Keratinocyte (primary cell): ENCODE data around the gene CRTC2. TPM values are rescaled to one million over a fixed set of nuclear protein-coding genes. Genes with fewer than 3 reads are reported as not detected.
A peak's percentile ranks its signal among the peaks of the same experiment; 100 is the strongest.

Experiments
- DNase-seq: peaks from one replicate; pipeline ENCODE4 v3.0.0-alpha.2; 2011; ENCODE audit warnings: low read depth, missing footprints, low spot score
- FAIRE-seq: peaks from 2 replicates; lab custom pipeline; 2011; peaks lifted over from hg19 to GRCh38; lab: Jason Lieb, UNC
- H2AFZ ChIP-seq: 2 replicates; pipeline ENCODE4 v1.6.0; 2012; ENCODE audit warnings: low read length, control low read depth, inconsistent platforms; ENCODE audit not compliant: control insufficient read depth
- H3K27ac ChIP-seq: 2 replicates; pipeline ENCODE4 v1.5.1; 2011; ENCODE audit warnings: low read length; ENCODE audit not compliant: control insufficient read depth, insufficient read depth
- H3K27me3 ChIP-seq: 3 replicates; pipeline ENCODE4 v1.6.0; 2011; ENCODE audit warnings: low read length; ENCODE audit not compliant: control insufficient read depth, insufficient read depth; ENCODE audit errors: extremely low read depth
- H3K36me3 ChIP-seq, 2 experiments: 2 replicates in 1 of 2; 3 replicates in 1 of 2; pipeline ENCODE4 v1.5.1; 2011; ENCODE audit warnings: low read length in 2 of 2, mild to moderate bottlenecking in 1 of 2; ENCODE audit not compliant: control insufficient read depth in 2 of 2, insufficient read depth in 2 of 2; ENCODE audit errors: extremely low read depth in 1 of 2
- H3K4me1 ChIP-seq: 3 replicates; pipeline ENCODE4 v1.5.1; 2011; ENCODE audit warnings: low read length; ENCODE audit not compliant: control insufficient read depth, insufficient read depth; ENCODE audit errors: extremely low read depth
- H3K4me2 ChIP-seq: 3 replicates; pipeline ENCODE4 v1.6.0; 2011; ENCODE audit warnings: low read depth, low read length; ENCODE audit not compliant: control insufficient read depth, insufficient read depth; ENCODE audit errors: extremely low read depth
- H3K4me3 ChIP-seq, 3 experiments: fragments of 200-600 bp in 1 of 3; sonication (generic) in 1 of 3; 2 replicates in 2 of 3; 3 replicates in 1 of 3; pipeline ENCODE4 v1.5.1; 2011 to 2016; ENCODE audit warnings: low read length in 3 of 3, mild to moderate bottlenecking in 3 of 3, control low read depth in 2 of 3, inconsistent platforms in 1 of 3, low read depth in 1 of 3, mixed read lengths in 1 of 3, mixed run types in 1 of 3, moderate library complexity in 1 of 3; ENCODE audit not compliant: control insufficient read depth in 2 of 3, insufficient read depth in 2 of 3; ENCODE audit errors: extremely low read depth in 1 of 3
- H3K79me2 ChIP-seq: 2 replicates; pipeline ENCODE4 v1.6.0; 2012; ENCODE audit warnings: low read length; ENCODE audit not compliant: control insufficient read depth, insufficient read depth
- H3K9ac ChIP-seq: 3 replicates; pipeline ENCODE4 v1.6.0; 2011; ENCODE audit warnings: low read length; ENCODE audit not compliant: control insufficient read depth, insufficient read depth; ENCODE audit errors: extremely low read depth
- H3K9me1 ChIP-seq: 3 replicates; pipeline ENCODE4 v1.6.0; 2011; ENCODE audit warnings: low read length; ENCODE audit not compliant: control insufficient read depth, insufficient read depth; ENCODE audit errors: extremely low read depth
- H3K9me3 ChIP-seq: 2 replicates; pipeline ENCODE4 v1.5.1; 2012; ENCODE audit warnings: low read depth, low read length; ENCODE audit not compliant: control insufficient read depth
- H4K20me1 ChIP-seq: 3 replicates; pipeline ENCODE4 v1.6.0; 2011; ENCODE audit warnings: low read length; ENCODE audit not compliant: control insufficient read depth, insufficient read depth; ENCODE audit errors: extremely low read depth
- EZH2 ChIP-seq: IDR thresholded peaks from one replicate; pipeline ENCODE4 v1.6.1; 2012; ENCODE audit warnings: inconsistent platforms, mild to moderate bottlenecking, low read length, moderate library complexity
- dilution Hi-C: fragments of 300-500 bp; cut with MboI; formaldehyde crosslinking; loops from one replicate; pipeline ENCODE4 v1.7.0; 2020; ENCODE audit warnings: low sequenced_read_pairs; ENCODE audit not compliant: extremely low pct_ligation_motif_present
- polyA plus RNA-seq, 5 experiments: library from polyadenylated mRNA; depleted of rRNA in 3 of 5; stranded (reverse) in 3 of 5; stranded (forward) in 1 of 5; unstranded in 1 of 5; fragments of >200 nt; gene quantifications; 1 replicate in 1 of 5; 2 replicates in 3 of 5; 3 replicates in 1 of 5; pipeline versions ENCODE4 v1.2.1 to v1.2.3, GENCODE V29; 2011 to 2012; ENCODE audit warnings: missing spikeins in 2 of 5, low read depth in 1 of 5, low replicate concordance in 1 of 5
- TF ChIP-seq, protein P1 (sequence below), 3 experiments: IDR thresholded peaks in 1 of 3; conservative IDR thresholded peaks in 1 of 3; optimal IDR thresholded peaks in 1 of 3; 2 replicates in 2 of 3; 3 replicates in 1 of 3; pipeline versions ENCODE3 to v1.5.1; 2011; ENCODE audit warnings: low read length in 3 of 3, mild to moderate bottlenecking in 3 of 3, moderate library complexity in 2 of 3, control low read depth in 1 of 3, inconsistent platforms in 1 of 3; ENCODE audit not compliant: insufficient read depth in 2 of 3; ENCODE audit errors: extremely low read depth in 1 of 3

CRTC2 gene
- polyA plus RNA-seq, 1 donor (not counting 4 experiments of a cell fraction or from before 2014, with no cell fraction given) = 15.9 TPM

DNA sequence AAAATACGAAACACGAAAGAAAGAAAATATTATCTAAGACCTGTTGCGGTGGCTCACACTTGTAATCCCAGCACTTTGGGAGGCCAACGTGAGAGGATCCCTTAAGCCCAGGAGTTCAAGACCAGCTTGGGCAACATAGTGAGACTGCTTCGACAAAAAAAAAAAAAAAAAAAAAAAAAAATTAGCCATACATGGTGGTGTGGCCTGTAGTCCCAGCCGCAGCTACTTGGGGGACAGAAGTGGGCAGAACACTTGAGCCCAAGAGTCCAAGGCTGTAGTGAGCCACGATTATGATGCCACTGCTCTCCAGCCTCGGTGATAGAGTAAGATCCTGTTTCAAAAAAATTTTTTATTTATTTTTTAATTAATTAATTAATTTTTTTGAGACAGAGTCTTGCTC is 29.2 kb upstream of the CRTC2 start:
- no peak for TF ChIP-seq EZH2
- TF ChIP-seq, protein P1, sequence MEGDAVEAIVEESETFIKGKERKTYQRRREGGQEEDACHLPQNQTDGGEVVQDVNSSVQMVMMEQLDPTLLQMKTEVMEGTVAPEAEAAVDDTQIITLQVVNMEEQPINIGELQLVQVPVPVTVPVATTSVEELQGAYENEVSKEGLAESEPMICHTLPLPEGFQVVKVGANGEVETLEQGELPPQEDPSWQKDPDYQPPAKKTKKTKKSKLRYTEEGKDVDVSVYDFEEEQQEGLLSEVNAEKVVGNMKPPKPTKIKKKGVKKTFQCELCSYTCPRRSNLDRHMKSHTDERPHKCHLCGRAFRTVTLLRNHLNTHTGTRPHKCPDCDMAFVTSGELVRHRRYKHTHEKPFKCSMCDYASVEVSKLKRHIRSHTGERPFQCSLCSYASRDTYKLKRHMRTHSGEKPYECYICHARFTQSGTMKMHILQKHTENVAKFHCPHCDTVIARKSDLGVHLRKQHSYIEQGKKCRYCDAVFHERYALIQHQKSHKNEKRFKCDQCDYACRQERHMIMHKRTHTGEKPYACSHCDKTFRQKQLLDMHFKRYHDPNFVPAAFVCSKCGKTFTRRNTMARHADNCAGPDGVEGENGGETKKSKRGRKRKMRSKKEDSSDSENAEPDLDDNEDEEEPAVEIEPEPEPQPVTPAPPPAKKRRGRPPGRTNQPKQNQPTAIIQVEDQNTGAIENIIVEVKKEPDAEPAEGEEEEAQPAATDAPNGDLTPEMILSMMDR (optimal IDR thresholded peaks at IDR 0.05 in 1 of 3, IDR thresholded peaks at IDR 0.05 in 1 of 3, conservative IDR thresholded peaks at IDR 0.05 in 1 of 3; ENCODE audit: extremely low read depth in 1 of 3, insufficient read depth in 2 of 3, low read length in 3 of 3) = no peak
- H3K4me1 ChIP-seq = peaks cover 28% of the 10 kb centered on the region
- no peak overlapping the region for H3K4me3 ChIP-seq
- H2AFZ ChIP-seq = no peak overlapping the region
- H3K4me2 ChIP-seq = no peak overlapping the region
- H3K36me3 ChIP-seq = peaks cover 8 to 15% of the 10 kb centered on the region in 2 experiments
- no peaks in the 10 kb centered on the region for H3K27me3 ChIP-seq
- H4K20me1 ChIP-seq = no peaks in the 10 kb centered on the region
- dilution Hi-C loops = no loop called here
- H3K27ac ChIP-seq = no peak overlapping the region
- no peak for DNase-seq
- H3K9me1 ChIP-seq = no peaks in the 10 kb centered on the region
- H3K79me2 ChIP-seq = peaks cover 25% of the 10 kb centered on the region
- no peak overlapping the region for H3K9ac ChIP-seq
- no peak for FAIRE-seq
- H3K9me3 ChIP-seq = no peaks in the 10 kb centered on the region

DNA sequence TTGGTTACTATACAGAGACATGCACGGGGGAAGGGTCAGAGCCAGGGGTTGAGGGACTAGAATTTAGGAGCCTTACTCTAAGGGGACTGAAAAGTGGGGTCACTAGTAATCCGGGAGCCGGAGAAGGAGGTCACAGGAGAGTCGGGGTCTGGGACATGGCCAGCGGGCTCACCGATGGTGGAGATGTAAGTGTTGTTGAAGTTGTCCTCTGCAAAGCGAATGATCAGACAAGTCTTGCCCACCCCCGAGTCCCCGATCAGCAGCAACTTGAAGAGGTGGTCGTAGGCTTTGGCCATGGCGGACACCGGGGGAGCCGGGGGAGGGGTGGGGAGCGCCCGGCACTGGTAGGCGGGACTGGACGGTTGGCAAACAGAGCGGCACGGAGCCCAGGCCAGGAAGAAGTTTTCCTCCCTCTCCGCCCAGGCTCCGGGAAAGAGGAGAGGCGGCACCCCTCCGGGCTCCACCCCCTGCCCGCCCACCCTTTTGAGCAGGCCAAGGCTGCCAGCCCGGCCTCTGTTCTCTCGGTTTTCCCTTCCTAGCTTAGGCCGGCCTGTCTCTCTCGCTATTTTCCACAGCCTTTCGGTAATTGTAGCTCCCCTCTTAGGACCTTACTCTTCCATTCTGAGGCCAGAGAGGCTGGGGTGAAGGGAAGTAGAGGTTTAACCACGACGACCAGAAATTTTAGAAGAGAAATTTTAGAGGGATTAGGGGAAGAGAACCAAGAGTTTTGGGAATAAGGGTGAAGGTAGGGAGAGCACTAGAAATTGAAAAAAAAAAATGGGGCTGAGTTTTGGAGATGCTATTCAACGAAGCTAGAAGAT is 27.7 kb upstream of the CRTC2 start, which contains the start of gene RAB13:
TSS of gene RAB13 (minus strand) at position 399 of the 821 bp plus-strand sequence. CDS start at position 296, 103 bp downstream.
- H4K20me1 ChIP-seq = no peaks in the 10 kb centered on the region
- peaks cover 13% of the 10 kb centered on the region for H3K79me2 ChIP-seq
- no peak for FAIRE-seq
- peak within 1 kb of the TSS; percentile 79 for H3K27ac ChIP-seq
- peak within 1 kb of the TSS; percentile 99 for H3K4me2 ChIP-seq
- H3K9me3 ChIP-seq = no peaks in the 10 kb centered on the region
- peaks cover 15% of the 10 kb centered on the region for H3K4me1 ChIP-seq
- dilution Hi-C loops = no loop called here
- peak within 1 kb of the TSS; percentile 92 for H2AFZ ChIP-seq
- H3K9me1 ChIP-seq = no peaks in the 10 kb centered on the region
- H3K27me3 ChIP-seq = no peaks in the 10 kb centered on the region
- TF ChIP-seq, protein P1 (optimal IDR thresholded peaks at IDR 0.05 in 1 of 3, IDR thresholded peaks at IDR 0.05 in 1 of 3, conservative IDR thresholded peaks at IDR 0.05 in 1 of 3; ENCODE audit: extremely low read depth in 1 of 3, insufficient read depth in 2 of 3, low read length in 3 of 3) = no peak
- no peak for TF ChIP-seq EZH2
- DNase-seq = no peak
- peak within 1 kb of the TSS; percentile 76 to 93 (median 92) for H3K4me3 ChIP-seq
- H3K36me3 ChIP-seq = peaks cover 2 to 8% of the 10 kb centered on the region in 2 experiments
- peak within 1 kb of the TSS; percentile 85 for H3K9ac ChIP-seq
